Skeletal muscle tissue (tissue), 4 donors: ENCODE results near the gene PAX4. TPM values are rescaled to one million over a fixed set of nuclear protein-coding genes. Genes with fewer than 3 reads are reported as not detected.

Experiments
- H3K27ac ChIP-seq: one replicate; pipeline ENCODE4 v1.7.0; 2013; ENCODE audit warnings: mild to moderate bottlenecking, low read depth, low read length, inconsistent platforms
- H3K27me3 ChIP-seq, 3 donors: one replicate each; pipeline ENCODE4 v1.7.0; 2013; ENCODE audit warnings: low read length in 3 of 3; ENCODE audit not compliant: control insufficient read depth in 3 of 3, insufficient read depth in 3 of 3
- H3K36me3 ChIP-seq, 3 donors: one replicate each; pipeline ENCODE4 v1.7.0; 2013; ENCODE audit warnings: low read length in 3 of 3; ENCODE audit not compliant: control insufficient read depth in 3 of 3, insufficient read depth in 3 of 3
- H3K4me1 ChIP-seq, 3 donors: one replicate each; pipeline ENCODE4 v1.7.0; 2013; ENCODE audit warnings: low read length in 3 of 3, mild to moderate bottlenecking in 3 of 3; ENCODE audit not compliant: control insufficient read depth in 3 of 3, insufficient read depth in 3 of 3
- H3K4me3 ChIP-seq, 3 donors: one replicate each; pipeline ENCODE4 v1.7.0; 2013; ENCODE audit warnings: low read length in 3 of 3
- H3K9ac ChIP-seq, 3 donors: one replicate each; pipeline ENCODE4 v1.7.0; 2013; ENCODE audit warnings: low read length in 3 of 3, mild to moderate bottlenecking in 3 of 3, moderate library complexity in 2 of 3, low read depth in 1 of 3
- H3K9me3 ChIP-seq, 3 donors: one replicate each; pipeline ENCODE4 v1.7.0; 2013; ENCODE audit warnings: low read length in 3 of 3; ENCODE audit not compliant: control insufficient read depth in 3 of 3
- total RNA-seq: library from RNA; depleted of rRNA; stranded (reverse); fragments of >200 nt; gene quantifications from one replicate; pipeline ENCODE4 v1.2.3, GENCODE V29; 2014
- donor health status: Osteomylitis.

Gene PAX4
- total RNA-seq, 1 donor from 2014 or later, result not detected

GRCh38 chr7:127588019-127588696 lies 29.8 kb downstream of the PAX4 start, which contains the start of gene ARF5:
Gene ARF5, plus strand, starts transcription at chr7:127588411. Its CDS starts 88 bp downstream, at chr7:127588499.
- H3K9me3 ChIP-seq, result no peaks in the 10 kb centered on the region
- H3K4me3 ChIP-seq, result peak within 1 kb of the TSS; percentile 86 to 96 (median 94)
- peak within 1 kb of the TSS; percentile 84 to 97 (median 94) for H3K9ac ChIP-seq
- H3K27me3 ChIP-seq, result no peaks in the 10 kb centered on the region
- peak within 1 kb of the TSS; percentile 90 for H3K27ac ChIP-seq
- peaks cover 39 to 46% (median 40%) of the 10 kb centered on the region in 3 donors for H3K4me1 ChIP-seq
- peaks cover 20 to 22% (median 20%) of the 10 kb centered on the region in 3 donors for H3K36me3 ChIP-seq

- Histone ChIP-seq H3K27ac (peak overlapping the region; percentile 90), H3K9ac (peak overlapping the region; percentile 82 to 94 (median 84)), H3K4me3 (peak overlapping the region; percentile 77 to 94 (median 90)), H3K9me3 (no peaks in the 10 kb centered on the region), H3K4me1 (peaks cover 43 to 52% (median 45%) of the 10 kb centered on the region in 3 donors), H3K36me3 (peaks cover 22 to 24% (median 22%) of the 10 kb centered on the region in 3 donors), H3K27me3 (no peaks in the 10 kb centered on the region)
These were observed 30.3 kb downstream of the PAX4 start for GRCh38 chr7:127587663-127588018.

GRCh38 chr7:127586346-127586745 lies 31.6 kb downstream of the PAX4 start:
- H3K27ac ChIP-seq, result no peak overlapping the region

GRCh38 chr7:127585044-127585953 lies 32.6 kb downstream of the PAX4 start, which contains the start of gene GCC1:
Gene GCC1, minus strand, starts transcription at chr7:127585596. Its CDS starts 414 bp downstream, at chr7:127585182.
- H3K4me1 ChIP-seq, result peaks cover 60 to 72% (median 61%) of the 10 kb centered on the region in 3 donors
- peaks cover 18 to 28% (median 24%) of the 10 kb centered on the region in 3 donors for H3K36me3 ChIP-seq

More at GRCh38 chr7:127586346-127586745, 31.6 kb downstream of the PAX4 start:
- H3K4me3 ChIP-seq, result peak overlapping the region in 1 of 3 donors; percentile 94
- no peaks in the 10 kb centered on the region for H3K9me3 ChIP-seq
- H3K4me1 ChIP-seq, result peaks cover 55 to 65% (median 56%) of the 10 kb centered on the region in 3 donors
- H3K27me3 ChIP-seq, result no peaks in the 10 kb centered on the region
- H3K9ac ChIP-seq, result no peak overlapping the region
- H3K36me3 ChIP-seq, result peaks cover 25 to 31% (median 27%) of the 10 kb centered on the region in 3 donors

GRCh38 chr7:127584648-127585043 lies 33.3 kb downstream of the PAX4 start:
- Histone ChIP-seq H3K27ac (peak overlapping the region; percentile 81), H3K9ac (peak overlapping the region; percentile 89 to 94 (median 92)), H3K9me3 (no peaks in the 10 kb centered on the region)

More at GRCh38 chr7:127585044-127585953, 32.6 kb downstream of the PAX4 start, which contains the start of gene GCC1:
- peak within 1 kb of the TSS; percentile 81 for H3K27ac ChIP-seq
- no peaks in the 10 kb centered on the region for H3K27me3 ChIP-seq
- H3K4me3 ChIP-seq, result peak within 1 kb of the TSS; percentile 89 to 95 (median 94)
- H3K9me3 ChIP-seq, result no peaks in the 10 kb centered on the region
- peak within 1 kb of the TSS; percentile 89 to 94 (median 92) for H3K9ac ChIP-seq

GRCh38 chr7:127582361-127582760 lies 35.6 kb downstream of the PAX4 start:
- H3K27me3 ChIP-seq, result no peaks in the 10 kb centered on the region
- peaks cover 46 to 53% (median 46%) of the 10 kb centered on the region in 3 donors for H3K4me1 ChIP-seq
- peak overlapping the region in 2 of 3 donors; percentile 8 to 62 for H3K9ac ChIP-seq
- H3K9me3 ChIP-seq, result no peaks in the 10 kb centered on the region
- H3K27ac ChIP-seq, result no peak overlapping the region
- H3K4me3 ChIP-seq, result peak overlapping the region; percentile 10 to 45 (median 17)
- peaks cover 15 to 36% (median 20%) of the 10 kb centered on the region in 3 donors for H3K36me3 ChIP-seq

More at GRCh38 chr7:127584648-127585043, 33.3 kb downstream of the PAX4 start:
- H3K4me1 ChIP-seq, result peaks cover 59 to 71% (median 61%) of the 10 kb centered on the region in 3 donors
- H3K36me3 ChIP-seq, result peaks cover 15 to 28% (median 19%) of the 10 kb centered on the region in 3 donors
- H3K4me3 ChIP-seq, result peak overlapping the region; percentile 89 to 95 (median 94)
- H3K27me3 ChIP-seq, result no peaks in the 10 kb centered on the region

GRCh38 chr7:127581716-127582115 lies 36.2 kb downstream of the PAX4 start:
- Histone ChIP-seq H3K9me3 (no peaks in the 10 kb centered on the region), H3K4me3 (no peak overlapping the region), H3K27ac (no peak overlapping the region), H3K36me3 (peaks cover 15 to 36% (median 20%) of the 10 kb centered on the region in 3 donors), H3K4me1 (peaks cover 45 to 53% (median 45%) of the 10 kb centered on the region in 3 donors), H3K27me3 (no peaks in the 10 kb centered on the region), H3K9ac (peak overlapping the region in 1 of 3 donors; percentile 45)

- Histone ChIP-seq H3K36me3 (peaks cover 15 to 36% (median 20%) of the 10 kb centered on the region in 3 donors), H3K27ac (no peak overlapping the region), H3K9ac (peak overlapping the region in 1 of 3 donors; percentile 28), H3K4me3 (no peak overlapping the region), H3K4me1 (peaks cover 40 to 47% (median 40%) of the 10 kb centered on the region in 3 donors), H3K27me3 (no peaks in the 10 kb centered on the region), H3K9me3 (no peaks in the 10 kb centered on the region)
These were observed 37.3 kb downstream of the PAX4 start for GRCh38 chr7:127580612-127581011.

- no peak overlapping the region for H3K4me3 ChIP-seq
- H3K9me3 ChIP-seq, result no peaks in the 10 kb centered on the region
- H3K27ac ChIP-seq, result no peak overlapping the region
- H3K4me1 ChIP-seq, result peaks cover 27 to 32% (median 28%) of the 10 kb centered on the region in 3 donors
- peaks cover 15 to 36% (median 20%) of the 10 kb centered on the region in 3 donors for H3K36me3 ChIP-seq
- no peak overlapping the region for H3K9ac ChIP-seq
- no peaks in the 10 kb centered on the region for H3K27me3 ChIP-seq
These were observed 39.1 kb downstream of the PAX4 start for GRCh38 chr7:127578711-127579275.
